Smooth muscle cell (in vitro differentiated cells): Measurements from ENCODE around the gene LAMB3. TPM values are rescaled to one million over a fixed set of nuclear protein-coding genes. Genes with fewer than 3 reads are reported as not detected.

Experiments used
- DNase-seq: peaks from one replicate; lab custom pipeline; 2025; ENCODE audit not compliant: unreplicated experiment; lab: John Stamatoyannopoulos, UW
- H2AFZ ChIP-seq: fragments of 200-600 bp; sonication (generic); 2 replicates; pipeline ENCODE4 v1.6.0; 2016; ENCODE audit warnings: antibody characterized with exemption, low read depth, mild to moderate bottlenecking
- H3F3A ChIP-seq: fragments of 200-600 bp; sonication (generic); 2 replicates; pipeline ENCODE4 v1.6.0; 2017; ENCODE audit warnings: antibody characterized with exemption, low read depth
- H3K27ac ChIP-seq: fragments of 200-600 bp; sonication (generic); 2 replicates; pipeline ENCODE4 v1.5.1; 2016; ENCODE audit warnings: low read depth, mild to moderate bottlenecking
- H3K27me3 ChIP-seq: fragments of 200-600 bp; sonication (generic); 2 replicates; pipeline ENCODE4 v1.6.1; 2016; ENCODE audit warnings: low read depth, mild to moderate bottlenecking
- H3K36me3 ChIP-seq: fragments of 200-600 bp; sonication (generic); 2 replicates; pipeline ENCODE4 v1.5.1; 2016; ENCODE audit warnings: low read depth
- H3K4me1 ChIP-seq: fragments of 200-600 bp; sonication (generic); 2 replicates; pipeline ENCODE4 v1.5.1; 2016; ENCODE audit warnings: low read depth
- H3K4me2 ChIP-seq: fragments of 200-600 bp; sonication (generic); 2 replicates; pipeline ENCODE4 v1.6.0; 2016; ENCODE audit warnings: mild to moderate bottlenecking
- H3K4me3 ChIP-seq: fragments of 200-600 bp; sonication (generic); 2 replicates; pipeline ENCODE4 v1.5.1; 2016; ENCODE audit warnings: mild to moderate bottlenecking
- H3K79me2 ChIP-seq: fragments of 200-600 bp; sonication (generic); 2 replicates; pipeline ENCODE4 v1.6.0; 2016; ENCODE audit warnings: low read depth, mild to moderate bottlenecking
- H3K9ac ChIP-seq: fragments of 200-600 bp; sonication (generic); 2 replicates; pipeline ENCODE4 v1.6.0; 2016; ENCODE audit warnings: low read depth
- H3K9me3 ChIP-seq: fragments of 200-600 bp; sonication (generic); replicated peaks from 2 replicates; pipeline ENCODE4 v1.5.1; 2016; ENCODE audit warnings: low read depth
- H4K20me1 ChIP-seq: fragments of 200-600 bp; sonication (generic); 2 replicates; pipeline ENCODE4 v1.6.0; 2016; ENCODE audit warnings: low read depth
- WGBS: methylation state at CpG from one replicate; pipeline ENCODE4 v1.1.7; 2016; ENCODE audit warnings: low lambda C conversion rate; 5-methylcytosine and 5-hydroxymethylcytosine counted together
- polyA plus RNA-seq: library from polyadenylated mRNA; unstranded; fragments of >200 nt; fragmentation: Nextera tagmentation; extraction: Ambion mirVana; gene quantifications from 2 replicates; pipeline ENCODE4 v1.2.1, GENCODE V29; 2016
- total RNA-seq: library from RNA; depleted of rRNA; stranded (reverse); fragments of >200 nt; gene quantifications from 2 replicates; pipeline ENCODE4 v1.2.3, GENCODE V29; 2014
- TF ChIP-seq, protein P1 (sequence below): fragments of 200-600 bp; sonication (generic); IDR thresholded peaks from 2 replicates; pipeline ENCODE4 v1.5.1; 2017; ENCODE audit warnings: borderline replicate concordance, mild to moderate bottlenecking, antibody characterized with exemption; ENCODE audit not compliant: insufficient read depth, poor library complexity, severe bottlenecking

The LAMB3 gene
- total and polyA plus RNA-seq, 2 experiments from 2014 or later, result 17.0 to 24.0 TPM

DNA sequence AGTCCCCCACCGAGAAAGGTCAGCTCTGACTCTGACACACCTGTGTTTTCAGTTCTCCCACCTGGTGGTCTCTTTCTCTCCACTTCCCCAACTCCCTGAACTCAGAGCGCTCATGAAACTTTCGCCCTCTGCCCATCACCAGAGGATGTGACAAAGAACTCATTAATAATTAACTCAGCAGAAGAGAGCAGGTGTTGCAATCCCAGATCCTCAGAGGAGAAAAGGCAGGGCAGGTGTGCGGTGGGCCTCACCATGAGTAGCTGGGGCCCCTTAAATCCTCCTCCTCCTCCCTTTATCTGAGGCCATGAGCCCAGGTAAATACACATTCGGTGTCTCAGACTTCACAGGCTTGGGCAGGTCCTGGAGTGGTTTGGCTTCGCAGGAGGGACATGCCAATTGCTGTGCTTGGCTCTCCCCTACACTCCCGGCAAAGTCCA is 1.7 kb upstream of the LAMB3 start:
- Histone ChIP-seq H3K27ac (peak overlapping the region; percentile 89), H3K27me3 (no peaks in the 10 kb centered on the region), H2AFZ (no peak overlapping the region), H3K79me2 (no peaks in the 10 kb centered on the region), H3F3A (peaks cover 7% of the 10 kb centered on the region), H3K4me3 (no peak overlapping the region), H3K9me3 (no peaks in the 10 kb centered on the region), H3K9ac (no peak overlapping the region), H3K4me1 (peaks cover 8% of the 10 kb centered on the region), H3K36me3 (no peaks in the 10 kb centered on the region), H3K4me2 (no peak overlapping the region), H4K20me1 (no peaks in the 10 kb centered on the region)
- TF ChIP-seq, protein P1, sequence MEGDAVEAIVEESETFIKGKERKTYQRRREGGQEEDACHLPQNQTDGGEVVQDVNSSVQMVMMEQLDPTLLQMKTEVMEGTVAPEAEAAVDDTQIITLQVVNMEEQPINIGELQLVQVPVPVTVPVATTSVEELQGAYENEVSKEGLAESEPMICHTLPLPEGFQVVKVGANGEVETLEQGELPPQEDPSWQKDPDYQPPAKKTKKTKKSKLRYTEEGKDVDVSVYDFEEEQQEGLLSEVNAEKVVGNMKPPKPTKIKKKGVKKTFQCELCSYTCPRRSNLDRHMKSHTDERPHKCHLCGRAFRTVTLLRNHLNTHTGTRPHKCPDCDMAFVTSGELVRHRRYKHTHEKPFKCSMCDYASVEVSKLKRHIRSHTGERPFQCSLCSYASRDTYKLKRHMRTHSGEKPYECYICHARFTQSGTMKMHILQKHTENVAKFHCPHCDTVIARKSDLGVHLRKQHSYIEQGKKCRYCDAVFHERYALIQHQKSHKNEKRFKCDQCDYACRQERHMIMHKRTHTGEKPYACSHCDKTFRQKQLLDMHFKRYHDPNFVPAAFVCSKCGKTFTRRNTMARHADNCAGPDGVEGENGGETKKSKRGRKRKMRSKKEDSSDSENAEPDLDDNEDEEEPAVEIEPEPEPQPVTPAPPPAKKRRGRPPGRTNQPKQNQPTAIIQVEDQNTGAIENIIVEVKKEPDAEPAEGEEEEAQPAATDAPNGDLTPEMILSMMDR, result no peak
- WGBS, result 89% methylated on average over 7 of the region's 7 CpGs
- no peak for DNase-seq

DNA sequence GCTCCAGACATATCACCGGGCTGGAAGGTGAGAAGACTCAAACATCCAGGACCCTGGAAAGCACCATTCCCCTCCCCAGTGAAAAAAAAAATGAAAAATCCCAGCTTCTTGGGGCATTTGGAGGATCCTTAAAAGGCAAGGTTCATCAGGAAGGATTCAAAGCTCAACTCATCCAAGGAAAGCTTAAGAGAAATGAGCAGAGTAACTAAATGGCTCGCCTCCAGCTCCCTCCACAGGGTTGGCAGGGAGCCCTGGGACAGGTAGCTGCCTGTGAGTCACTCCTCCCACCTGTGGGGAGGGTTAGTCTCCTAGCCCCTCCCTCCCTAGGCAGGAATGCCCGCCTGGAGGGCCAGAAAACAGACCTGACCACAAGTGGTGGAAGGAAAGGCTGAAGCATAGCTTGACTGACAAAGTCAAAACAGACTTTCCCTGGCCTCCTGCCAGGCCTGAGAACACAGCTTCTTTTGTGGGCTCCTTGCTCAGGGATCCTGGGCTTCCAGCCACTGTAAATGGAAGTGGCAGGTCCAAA is 712 bp upstream of the LAMB3 start:
- H2AFZ ChIP-seq, result no peak overlapping the region
- no peaks in the 10 kb centered on the region for H3K27me3 ChIP-seq
- WGBS, result 46% methylated on average over 3 of the region's 3 CpGs
- H3K9ac ChIP-seq, result peak overlapping the region; percentile 61
- DNase-seq, result no peak
- H3K27ac ChIP-seq, result peak overlapping the region; percentile 89
- H3F3A ChIP-seq, result peaks cover 14% of the 10 kb centered on the region
- H3K4me1 ChIP-seq, result peaks cover 11% of the 10 kb centered on the region
- peak overlapping the region; percentile 45 for H3K4me2 ChIP-seq
- H3K36me3 ChIP-seq, result no peaks in the 10 kb centered on the region
- no peaks in the 10 kb centered on the region for H4K20me1 ChIP-seq
- no peaks in the 10 kb centered on the region for H3K9me3 ChIP-seq
- no peaks in the 10 kb centered on the region for H3K79me2 ChIP-seq
- TF ChIP-seq, protein P1, result no peak
- peak overlapping the region; percentile 44 for H3K4me3 ChIP-seq

DNA sequence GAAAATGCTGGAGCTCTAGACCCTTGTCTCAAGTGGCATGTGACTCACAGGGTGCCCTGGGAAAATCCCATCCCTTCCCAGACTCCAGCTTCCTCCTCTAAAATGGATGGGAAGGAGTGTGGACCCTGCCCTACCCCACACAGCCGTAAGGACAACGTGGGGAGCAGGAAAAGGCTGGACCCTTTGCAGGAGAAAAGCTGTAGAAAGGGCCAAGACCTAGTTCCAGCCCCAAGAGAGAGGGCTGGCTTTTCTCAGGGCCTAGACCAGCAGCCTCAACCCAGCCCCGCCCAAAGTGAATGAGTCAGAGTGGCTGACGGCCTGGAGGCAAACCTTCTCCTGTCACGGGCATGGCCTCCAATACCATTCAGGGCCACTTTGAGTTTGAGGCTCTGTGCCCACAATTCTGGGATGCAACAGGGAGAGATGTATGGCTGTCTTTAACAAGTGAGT is 1.1 kb downstream of the LAMB3 start:
- no peaks in the 10 kb centered on the region for H3K27me3 ChIP-seq
- 31% methylated on average over 5 of the region's 5 CpGs for WGBS
- H3K4me3 ChIP-seq, result peak overlapping the region; percentile 44
- H3K79me2 ChIP-seq, result no peaks in the 10 kb centered on the region
- DNase-seq, result no peak
- H3K9me3 ChIP-seq, result no peaks in the 10 kb centered on the region
- H4K20me1 ChIP-seq, result peaks cover 5% of the 10 kb centered on the region
- no peaks in the 10 kb centered on the region for H3K36me3 ChIP-seq
- peaks cover 14% of the 10 kb centered on the region for H3F3A ChIP-seq
- H3K4me2 ChIP-seq, result peak overlapping the region; percentile 42
- H2AFZ ChIP-seq, result no peak overlapping the region
- peak overlapping the region; percentile 61 for H3K9ac ChIP-seq
- peak overlapping the region; percentile 89 for H3K27ac ChIP-seq
- TF ChIP-seq, protein P1, result no peak
- peaks cover 11% of the 10 kb centered on the region for H3K4me1 ChIP-seq

DNA sequence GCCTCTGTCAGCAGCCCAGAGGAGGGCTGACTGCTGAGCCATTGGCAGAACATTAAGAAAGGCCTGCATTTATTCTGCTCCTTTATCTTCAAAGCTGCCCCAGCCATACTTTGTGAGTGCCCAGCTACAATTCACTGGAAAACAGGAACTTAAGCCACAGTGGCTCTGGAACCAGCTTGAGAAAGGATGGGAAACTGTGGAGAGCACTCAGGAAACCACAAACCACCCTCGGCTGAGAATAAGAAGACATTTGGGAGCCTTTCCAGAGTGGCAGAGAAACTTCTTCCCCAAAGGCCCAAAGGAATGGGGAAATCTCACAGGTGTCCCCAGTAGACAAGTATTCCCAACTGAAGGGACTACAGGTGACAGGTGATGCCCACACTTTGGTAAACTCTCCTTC is 1.8 kb downstream of the LAMB3 start:
- peak overlapping the region; percentile 42 for H3K4me2 ChIP-seq
- TF ChIP-seq, protein P1, result no peak
- peaks cover 14% of the 10 kb centered on the region for H3F3A ChIP-seq
- H3K4me3 ChIP-seq, result peak overlapping the region; percentile 6
- no peaks in the 10 kb centered on the region for H3K79me2 ChIP-seq
- H4K20me1 ChIP-seq, result peaks cover 5% of the 10 kb centered on the region
- H3K36me3 ChIP-seq, result no peaks in the 10 kb centered on the region
- H3K4me1 ChIP-seq, result peaks cover 11% of the 10 kb centered on the region
- 48% methylated on average over 1 of the region's 1 CpG for WGBS
- no peak for DNase-seq
- H3K9me3 ChIP-seq, result no peaks in the 10 kb centered on the region
- no peak overlapping the region for H2AFZ ChIP-seq
- peak overlapping the region; percentile 21 for H3K9ac ChIP-seq
- no peaks in the 10 kb centered on the region for H3K27me3 ChIP-seq
- peak overlapping the region; percentile 89 for H3K27ac ChIP-seq
